T-helper 1 cell (primary cell): ENCODE data around the gene FUT6.

Experiments
- DNase-seq, 5 donors: peaks; one replicate each; pipeline ENCODE4 v3.0.0-alpha.2; 2012 to 2020

The FUT6 gene

GRCh38 chr19:5804516-5805461 is 34.7 kb downstream of the FUT6 start, which contains the start of gene NRTN:
Gene NRTN, plus strand, starts transcription at chr19:5805067. Its CDS starts 19,099 bp downstream, at chr19:5824166.
- peak; percentile 38 to 55 (median 42) for DNase-seq

- DNase-seq, result peak; percentile 83 to 92 (median 88)
Observed at GRCh38 chr19:5803752-5804515, 35.6 kb downstream of the FUT6 start.

- no peak for DNase-seq
Observed at GRCh38 chr19:5803441-5803751, 36.1 kb downstream of the FUT6 start.

GRCh38 chr19:5801796-5802619 is 37.5 kb downstream of the FUT6 start:
- DNase-seq, result no peak

DNA sequence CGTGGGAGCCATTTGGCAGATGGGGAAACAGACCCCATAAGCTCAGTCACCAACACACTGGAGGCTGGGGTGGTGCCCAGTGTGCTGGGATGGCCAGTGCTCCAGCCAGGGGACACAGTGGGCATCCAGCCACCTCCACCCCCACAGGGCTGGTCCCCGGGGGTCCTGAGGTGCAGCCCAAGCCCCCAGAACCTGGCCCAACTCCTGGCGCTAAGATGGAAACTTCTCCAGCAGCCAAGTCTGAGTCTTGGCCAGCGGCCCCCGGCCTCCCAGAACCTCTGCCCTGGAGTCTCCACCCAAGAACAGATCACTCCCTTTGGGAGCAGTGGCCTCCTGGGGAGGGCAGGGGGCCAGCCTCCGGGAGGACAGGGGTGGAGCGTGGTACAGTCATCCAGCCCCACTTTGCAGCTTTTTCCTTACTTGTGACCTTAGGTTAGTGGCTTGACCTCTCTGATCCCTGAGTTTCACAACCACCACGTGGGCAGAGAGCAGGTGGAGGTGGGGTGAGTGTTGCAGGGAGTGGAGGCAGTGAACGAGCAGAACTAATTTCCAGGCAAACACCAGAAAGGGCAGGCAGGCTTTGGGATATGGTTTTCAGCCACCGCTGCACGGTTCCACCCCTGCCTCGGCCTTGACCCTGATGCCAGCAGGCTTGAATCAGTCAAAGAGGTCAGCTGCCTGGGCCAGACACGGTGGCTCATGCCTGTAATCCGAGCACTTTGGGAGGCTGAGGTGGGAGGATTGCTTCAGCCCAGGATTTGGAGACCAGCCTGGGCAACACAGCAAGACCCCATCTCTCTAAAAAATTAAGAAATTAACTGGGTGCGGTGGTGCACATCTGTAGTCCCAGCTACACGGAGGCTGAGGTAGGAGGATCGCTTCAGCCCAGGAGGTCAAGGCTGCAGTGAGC is 38.9 kb downstream of the FUT6 start:
- DNase-seq, result no peak

DNA sequence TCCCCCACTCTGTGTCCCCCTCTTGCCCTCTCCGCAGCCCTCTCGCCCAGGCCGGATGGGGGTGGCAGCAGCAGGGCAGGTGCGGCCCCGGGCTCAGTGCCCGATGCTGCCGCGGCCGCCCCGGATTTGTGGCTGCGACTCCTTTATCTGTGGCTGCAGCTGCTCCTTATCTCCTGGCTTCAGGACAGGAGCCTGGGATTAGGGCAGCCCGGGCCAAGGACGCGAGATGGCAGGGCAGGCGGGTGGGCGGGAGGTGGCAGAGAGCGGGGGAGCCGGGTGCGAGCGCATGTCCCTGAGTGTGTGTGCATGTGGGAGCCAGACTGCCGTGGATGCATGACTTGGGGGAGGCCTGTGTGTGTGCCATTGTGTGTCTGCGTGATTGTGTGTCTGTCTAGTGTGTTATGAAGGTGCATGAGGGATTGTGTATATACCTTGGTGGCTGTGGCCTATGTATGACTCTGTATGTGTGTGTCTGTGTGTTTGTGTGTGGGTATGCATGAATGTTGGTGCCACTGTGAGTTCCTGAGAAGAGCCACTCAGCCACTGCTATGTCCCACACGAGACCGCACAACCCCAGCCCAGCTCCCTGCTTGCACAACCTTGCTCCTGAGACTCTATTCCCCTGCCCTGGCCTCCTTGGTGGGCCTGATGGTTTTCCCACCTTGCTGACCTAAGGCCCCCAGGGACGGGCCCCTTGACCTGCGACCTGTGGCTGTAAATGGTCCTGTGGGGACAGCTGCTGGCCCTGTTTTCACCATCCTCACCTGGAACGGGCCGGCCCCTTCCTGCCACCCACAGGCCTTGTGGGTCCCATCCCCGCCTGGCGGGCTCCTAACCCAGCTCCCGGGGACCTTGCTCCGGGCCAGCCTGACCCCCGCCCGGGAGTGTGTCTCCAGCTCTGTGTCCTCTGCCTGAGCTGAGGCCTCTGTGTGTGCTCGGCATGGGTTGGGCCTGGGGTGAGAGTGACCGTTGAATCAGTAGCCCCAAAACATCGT is 40.0 kb downstream of the FUT6 start:
- no peak for DNase-seq

- DNase-seq, result no peak
Observed at GRCh38 chr19:5798244-5798643, 41.3 kb downstream of the FUT6 start.

- no peak for DNase-seq
Observed at GRCh38 chr19:5795382-5795919, 44.1 kb downstream of the FUT6 start.

- no peak for DNase-seq
Observed at GRCh38 chr19:5793188-5793587, 46.3 kb downstream of the FUT6 start.

DNA sequence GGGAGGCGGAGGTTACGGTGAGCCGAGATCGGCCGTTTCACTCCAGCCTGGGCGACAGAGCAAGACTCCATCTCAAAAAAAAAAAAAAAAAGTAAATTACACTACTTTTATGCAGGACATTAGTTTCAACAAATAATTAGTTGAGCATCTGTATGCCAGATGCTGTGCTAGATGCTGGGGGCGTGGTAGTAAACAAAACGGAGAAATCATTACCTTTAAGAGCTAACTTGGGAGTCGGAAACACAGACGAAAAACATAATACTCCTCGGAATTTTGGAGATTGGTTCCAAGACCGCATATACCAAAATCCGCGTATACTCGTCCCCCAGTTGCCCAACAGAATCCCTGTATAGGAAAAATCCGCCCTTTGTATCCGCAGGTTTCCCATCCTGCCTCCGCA is 47.3 kb downstream of the FUT6 start:
- no peak for DNase-seq

- peak; percentile 92 to 98 (median 95) for DNase-seq
Observed at GRCh38 chr19:5790559-5791520, 48.7 kb downstream of the FUT6 start, which contains the start of gene DUS3L. Gene DUS3L, minus strand, starts transcription at chr19:5791163. Its CDS starts 22 bp downstream, at chr19:5791141.

DNA sequence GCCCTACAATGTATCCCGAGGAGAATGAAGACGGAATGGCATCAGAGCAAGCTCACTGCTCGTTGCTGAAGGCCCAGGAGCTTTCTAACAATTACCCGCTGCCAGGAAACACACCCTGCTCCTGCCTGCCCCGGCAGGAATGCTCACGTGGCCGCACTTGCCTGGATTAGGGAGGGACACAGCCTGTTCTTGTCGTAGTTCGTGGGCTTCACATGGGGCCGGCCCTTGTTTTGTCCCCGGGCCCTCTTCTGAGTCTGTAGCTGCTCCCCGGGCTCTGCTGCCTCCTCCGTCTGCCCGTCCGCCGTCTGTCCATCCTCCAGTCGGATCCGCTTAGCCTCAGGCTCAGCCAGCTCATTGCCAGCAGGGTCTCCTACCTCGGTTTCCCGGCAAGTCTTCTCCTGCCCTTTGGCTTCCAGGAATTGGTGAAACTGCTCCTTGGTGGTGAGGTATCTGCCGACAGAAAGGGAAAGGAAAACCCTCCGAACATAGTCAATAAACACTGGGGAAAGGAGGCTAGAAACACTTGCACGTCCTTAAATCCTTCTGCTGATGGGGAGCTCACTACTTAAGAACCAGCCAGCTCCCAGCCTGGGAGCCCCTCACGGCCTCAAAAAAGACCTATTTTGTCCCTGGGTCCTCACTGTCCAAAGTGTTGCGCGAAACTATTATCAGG is 49.5 kb downstream of the FUT6 start:
- no peak for DNase-seq

GRCh38 chr19:5789351-5789761 is 50.1 kb downstream of the FUT6 start:
- no peak for DNase-seq

DNA sequence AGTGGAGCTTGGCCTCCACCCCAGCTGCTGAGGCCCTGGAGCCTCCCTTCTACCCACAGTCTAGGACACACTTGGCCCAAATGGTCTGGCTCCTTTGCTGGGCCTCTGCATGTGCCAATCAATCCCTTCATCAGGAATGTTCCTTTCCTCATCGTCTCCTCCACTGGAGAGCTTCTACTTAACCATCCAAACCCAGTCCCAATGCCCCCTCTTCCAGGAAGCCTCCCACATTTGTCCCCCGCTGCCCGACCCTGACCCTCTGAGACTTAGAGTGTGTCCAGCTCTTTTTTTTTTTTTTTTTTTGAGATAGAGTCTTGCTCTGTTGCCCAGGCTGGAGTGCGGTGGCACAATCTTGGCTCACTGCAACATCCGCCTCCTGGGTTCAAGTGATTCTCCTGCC is 51.1 kb downstream of the FUT6 start:
- DNase-seq, result no peak

DNA sequence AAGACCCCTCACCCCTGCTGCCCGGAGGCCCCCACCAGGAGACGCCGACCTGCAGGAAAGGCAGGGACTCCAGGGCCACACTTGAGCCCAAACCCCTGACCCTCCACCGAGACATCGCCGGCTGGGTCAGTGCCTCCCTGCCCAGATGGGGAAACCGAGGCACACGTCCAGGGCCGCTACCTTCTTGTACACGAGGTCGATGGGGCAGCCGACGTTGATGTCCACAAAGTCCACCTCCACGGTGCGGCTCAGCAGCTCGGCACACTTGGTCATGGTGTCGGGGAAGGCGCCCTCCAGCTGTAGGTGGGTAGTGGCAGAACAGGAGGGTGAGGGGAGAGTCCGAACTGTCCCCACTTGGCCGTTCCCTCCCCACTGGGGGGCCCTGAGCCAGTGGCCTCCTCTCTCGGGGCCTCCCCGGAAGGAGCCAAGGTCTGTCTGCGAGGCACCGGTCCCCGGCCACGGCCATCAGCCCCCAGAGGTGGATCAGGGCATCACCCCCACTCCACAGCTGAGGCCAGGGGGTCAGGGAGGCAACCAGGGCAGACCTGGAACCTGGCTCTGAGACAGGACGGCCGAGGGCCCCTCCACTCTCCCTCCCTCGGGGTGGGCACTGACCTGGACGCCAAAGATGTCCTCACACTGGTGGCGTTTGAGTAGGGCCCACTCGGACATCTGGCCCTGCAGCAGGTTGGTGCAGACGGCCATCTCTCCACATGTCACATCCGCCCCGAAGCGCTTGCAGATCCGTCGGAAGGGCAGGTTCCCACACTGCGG is 51.9 kb downstream of the FUT6 start:
- DNase-seq, result no peak

DNA sequence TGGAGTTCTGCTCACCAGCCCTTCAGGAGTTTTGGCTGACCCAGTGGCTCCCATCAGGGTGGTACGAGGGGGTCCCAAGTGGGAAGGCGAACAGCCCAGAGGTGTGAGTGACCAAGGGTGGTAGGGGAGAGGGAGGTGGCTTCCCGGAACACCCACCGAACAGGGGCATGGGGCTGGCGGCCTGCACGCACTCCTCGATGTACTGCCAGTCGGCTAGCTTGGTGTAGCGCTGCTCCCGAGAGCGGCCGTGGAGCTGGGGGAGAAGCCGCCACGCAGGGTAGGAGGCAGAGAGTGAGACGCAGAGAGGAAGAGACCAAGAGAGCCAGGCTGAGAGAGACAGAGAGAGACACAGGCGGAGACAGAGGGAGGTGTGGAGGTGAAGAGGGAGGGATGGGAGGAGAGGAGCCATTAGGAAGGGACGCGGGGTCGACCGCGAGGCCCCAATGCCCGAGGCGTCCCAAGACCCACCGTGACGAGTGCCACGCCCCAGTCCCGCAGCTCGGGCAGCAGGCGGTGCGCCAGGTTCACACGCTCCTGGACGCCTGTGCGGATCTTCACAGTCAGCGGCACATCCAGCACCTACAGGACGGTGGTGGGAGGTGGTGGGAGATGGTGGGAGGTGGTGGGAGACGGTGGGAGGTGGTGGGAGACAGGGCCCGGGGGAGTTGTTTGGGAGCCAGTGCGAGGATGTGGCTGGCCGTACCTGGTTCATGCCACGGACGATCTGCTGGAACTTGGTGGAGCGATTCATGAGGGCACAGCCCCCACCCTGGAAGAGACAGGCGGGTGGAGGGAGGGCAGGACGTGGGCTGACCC is 52.7 kb downstream of the FUT6 start:
- DNase-seq, result no peak

GRCh38 chr19:5785423-5785822 is 54.1 kb downstream of the FUT6 start:
- DNase-seq, result no peak
